SHP77 (cell line): ENCODE results near the gene APBA1.
A peak's percentile ranks its signal among the peaks of the same experiment; 100 is the strongest.
"Not testable (repeated sequence)": the region's sequence is repeated elsewhere in the genome, so short reads cannot be mapped to it uniquely, and the experiment has no call there.

ENCODE experiments used
- DNase-seq, 2 experiments: peaks; one replicate each; lab custom pipeline; 2025; lab: John Stamatoyannopoulos, UW

Gene APBA1

GRCh38 chr9:69442486-69442885 lies 229.7 kb downstream of the APBA1 start:
- DNase-seq: no peak

- DNase-seq: peak; percentile 1 to 15
These were observed 231.8 kb downstream of the APBA1 start for GRCh38 chr9:69440254-69440955.

GRCh38 chr9:69439654-69440053 lies 232.5 kb downstream of the APBA1 start:
- DNase-seq: not testable (repeated sequence)

GRCh38 chr9:69433968-69434367 lies 238.2 kb downstream of the APBA1 start:
- no peak for DNase-seq

- no peak for DNase-seq
These were observed 238.8 kb downstream of the APBA1 start for GRCh38 chr9:69433392-69433791.

GRCh38 chr9:69432623-69433022 lies 239.5 kb downstream of the APBA1 start:
- DNase-seq: no peak

- no peak for DNase-seq
These were observed 240.4 kb downstream of the APBA1 start for GRCh38 chr9:69431777-69432176.

- DNase-seq: no peak
These were observed 241.0 kb downstream of the APBA1 start for GRCh38 chr9:69431203-69431602.

GRCh38 chr9:69430206-69430605 lies 242.0 kb downstream of the APBA1 start:
- no peak for DNase-seq

- no peak for DNase-seq
These were observed 242.9 kb downstream of the APBA1 start for GRCh38 chr9:69429281-69429680.

- no peak for DNase-seq
These were observed 244.0 kb downstream of the APBA1 start for GRCh38 chr9:69428017-69428785.

- DNase-seq: no peak
These were observed 244.9 kb downstream of the APBA1 start for GRCh38 chr9:69427286-69427685.

GRCh38 chr9:69425136-69425801 lies 246.9 kb downstream of the APBA1 start:
- peak in 1 of 2 experiments; percentile 20 for DNase-seq

- peak; percentile 43 to 47 for DNase-seq
These were observed 250.0 kb downstream of the APBA1 start for GRCh38 chr9:69421908-69422801.

- no peak for DNase-seq
These were observed 251.4 kb downstream of the APBA1 start for GRCh38 chr9:69420611-69421270.

- DNase-seq: peak; percentile 61 to 71
These were observed 259.4 kb downstream of the APBA1 start for GRCh38 chr9:69412741-69413150.

- no peak for DNase-seq
These were observed 260.0 kb downstream of the APBA1 start for GRCh38 chr9:69411931-69412740.

GRCh38 chr9:69411246-69411645 lies 260.9 kb downstream of the APBA1 start:
- no peak for DNase-seq

GRCh38 chr9:69409936-69410335 lies 262.2 kb downstream of the APBA1 start:
- DNase-seq: not testable (repeated sequence)

- no peak for DNase-seq
These were observed 271.7 kb downstream of the APBA1 start for GRCh38 chr9:69400470-69400869.
